GM12801 (cell line): ENCODE results near the gene GRID2.

Source experiments
- TF ChIP-seq, protein P1 (sequence below): IDR thresholded peaks from one replicate; pipeline ENCODE4 v1.5.1; 2011; ENCODE audit warnings: control low read depth; ENCODE audit not compliant: insufficient read length; ENCODE audit errors: extremely low read depth

GRID2 gene

DNA sequence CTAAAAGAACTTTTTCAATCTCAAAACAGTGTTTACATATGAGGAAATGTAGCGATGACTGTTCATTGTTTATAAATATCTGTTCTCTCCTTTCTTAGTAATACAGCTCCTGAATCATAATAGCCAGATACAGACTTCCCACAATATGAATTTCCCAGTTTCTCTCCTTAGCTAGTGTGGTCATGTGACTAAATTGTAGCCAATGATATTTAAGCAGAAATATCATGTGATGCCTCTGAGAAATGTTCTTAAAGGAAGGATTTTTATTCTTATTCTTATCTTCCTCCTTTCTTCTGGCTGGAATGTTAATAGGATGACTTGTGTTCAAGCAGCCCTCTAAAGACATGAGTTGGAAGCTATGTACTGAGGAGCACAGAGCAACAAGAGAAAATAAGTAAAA, 1141.1 kb downstream of the GRID2 start:
- TF ChIP-seq, protein P1, sequence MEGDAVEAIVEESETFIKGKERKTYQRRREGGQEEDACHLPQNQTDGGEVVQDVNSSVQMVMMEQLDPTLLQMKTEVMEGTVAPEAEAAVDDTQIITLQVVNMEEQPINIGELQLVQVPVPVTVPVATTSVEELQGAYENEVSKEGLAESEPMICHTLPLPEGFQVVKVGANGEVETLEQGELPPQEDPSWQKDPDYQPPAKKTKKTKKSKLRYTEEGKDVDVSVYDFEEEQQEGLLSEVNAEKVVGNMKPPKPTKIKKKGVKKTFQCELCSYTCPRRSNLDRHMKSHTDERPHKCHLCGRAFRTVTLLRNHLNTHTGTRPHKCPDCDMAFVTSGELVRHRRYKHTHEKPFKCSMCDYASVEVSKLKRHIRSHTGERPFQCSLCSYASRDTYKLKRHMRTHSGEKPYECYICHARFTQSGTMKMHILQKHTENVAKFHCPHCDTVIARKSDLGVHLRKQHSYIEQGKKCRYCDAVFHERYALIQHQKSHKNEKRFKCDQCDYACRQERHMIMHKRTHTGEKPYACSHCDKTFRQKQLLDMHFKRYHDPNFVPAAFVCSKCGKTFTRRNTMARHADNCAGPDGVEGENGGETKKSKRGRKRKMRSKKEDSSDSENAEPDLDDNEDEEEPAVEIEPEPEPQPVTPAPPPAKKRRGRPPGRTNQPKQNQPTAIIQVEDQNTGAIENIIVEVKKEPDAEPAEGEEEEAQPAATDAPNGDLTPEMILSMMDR: no peak

- TF ChIP-seq, protein P1: no peak
Measured at GRCh38 chr4:93446038-93446437, 1142.3 kb downstream of the GRID2 start.

- TF ChIP-seq, protein P1: no peak
Measured at GRCh38 chr4:93448691-93449293, 1145.0 kb downstream of the GRID2 start.

- TF ChIP-seq, protein P1: no peak
Measured at GRCh38 chr4:93451954-93452353, 1148.2 kb downstream of the GRID2 start.

- TF ChIP-seq, protein P1: no peak
Measured at GRCh38 chr4:93461541-93461940, 1157.8 kb downstream of the GRID2 start.

GRCh38 chr4:93466446-93466845, 1162.7 kb downstream of the GRID2 start:
- TF ChIP-seq, protein P1: no peak

DNA sequence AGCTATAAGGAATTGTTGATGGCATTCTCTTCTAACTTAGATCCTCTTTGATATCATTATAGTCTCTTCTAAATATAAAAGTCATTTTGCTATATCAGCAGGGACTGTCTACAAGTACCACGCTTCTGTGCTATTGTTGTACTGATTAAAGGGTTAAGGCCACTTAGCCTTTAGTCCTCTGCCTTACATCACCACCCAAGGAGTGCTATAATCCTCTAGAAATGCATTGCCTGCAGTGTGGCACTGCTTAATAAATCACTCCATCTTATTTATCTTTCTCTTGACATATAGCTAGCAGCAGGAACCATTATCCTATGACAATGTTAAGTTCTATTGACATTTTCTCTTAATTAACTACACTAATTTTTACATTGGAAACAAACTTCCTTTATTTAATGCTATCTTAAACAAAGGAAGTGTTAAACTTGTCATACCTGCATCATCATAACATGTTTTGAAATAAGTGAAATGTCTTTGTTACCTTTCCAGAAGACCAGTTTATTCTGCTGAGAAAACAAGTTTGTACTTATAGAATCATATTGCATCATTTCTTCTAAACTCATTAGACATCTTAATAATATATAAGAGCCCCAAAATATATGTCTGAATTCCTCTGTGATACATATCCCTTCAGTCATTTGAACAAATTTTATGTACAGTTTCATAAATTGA, 1163.9 kb downstream of the GRID2 start:
- TF ChIP-seq, protein P1: no peak
